ENCODE measurements around the gene NEUROD6.

The NEUROD6 gene

DNA sequence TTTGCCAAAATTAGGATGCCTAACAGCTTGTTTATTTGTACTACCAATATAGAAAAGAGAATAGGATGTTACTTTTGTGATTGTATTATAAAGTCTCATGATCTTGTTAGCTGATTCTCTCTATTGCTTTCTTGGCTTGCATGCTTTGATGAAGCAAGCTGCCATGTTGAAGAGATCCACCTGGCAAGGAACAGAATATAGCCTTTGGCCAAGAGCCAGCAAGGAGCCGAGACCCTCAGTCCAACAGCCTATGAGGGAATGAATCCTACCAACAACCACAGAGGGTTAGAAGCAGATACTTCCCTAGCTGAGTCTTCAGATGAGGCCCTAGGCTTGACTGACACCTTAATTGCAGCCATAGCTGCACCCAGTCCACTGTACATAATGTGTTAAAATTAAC is 41.2 kb downstream of the NEUROD6 start:
- H3K4me3 ChIP-seq (ENCODE audit: low read depth, low read length) = no peak overlapping the region
- in situ Hi-C loops (cut with HindIII; ENCODE audit: low sequenced_read_pairs) = no loop called here
- no peak for TF ChIP-seq CTCF (IDR thresholded peaks at IDR 0.05; ENCODE audit: low read depth, low read length)
- DNase-seq (ENCODE audit: low read depth, low spot score) = no peak

GRCh38 chr7:31290601-31291000 is 49.9 kb downstream of the NEUROD6 start:
- no peak for TF ChIP-seq CTCF (IDR thresholded peaks at IDR 0.05; ENCODE audit: low read depth, low read length)
- no peak overlapping the region for H3K4me3 ChIP-seq (ENCODE audit: low read depth, low read length)
- in situ Hi-C loops (cut with HindIII; ENCODE audit: low sequenced_read_pairs) = no loop called here
- no peak for DNase-seq (ENCODE audit: low read depth, low spot score)

All from astrocyte of the spinal cord (primary cell).